Measurements from ENCODE around the gene TTLL11. TPM values are rescaled to one million over a fixed set of nuclear protein-coding genes. Genes with fewer than 3 reads are reported as not detected.
A peak's percentile ranks its signal among the peaks of the same experiment; 100 is the strongest.

TTLL11 gene
- total and polyA plus RNA-seq, 4 donors: 1.4 to 4.5 (median 3.6) TPM

- no peaks in the 10 kb centered on the region for H3K9me3 ChIP-seq (ENCODE audit: control insufficient read depth in 4 of 4, low read length in 3 of 4)
- H3K4me1 ChIP-seq (ENCODE audit: control insufficient read depth in 4 of 4, insufficient read depth in 4 of 4, low read length in 3 of 4): peaks cover 2 to 13% (median 6%) of the 10 kb centered on the region in 4 donors
- H3K4me3 ChIP-seq (ENCODE audit: low read depth in 1 of 3, low read length in 3 of 3): no peak overlapping the region
- H3K27me3 ChIP-seq (ENCODE audit: control insufficient read depth in 4 of 4, insufficient read depth in 4 of 4, low read length in 3 of 4): no peaks in the 10 kb centered on the region
- no peak for TF ChIP-seq ZBTB33 (IDR thresholded peaks at IDR 0.05)
- no peak for TF ChIP-seq HNF4G (IDR thresholded peaks at IDR 0.05)
- TF ChIP-seq NR2F2 (IDR thresholded peaks at IDR 0.05): no peak
- no peak for TF ChIP-seq FOXA1 (IDR thresholded peaks at IDR 0.05)
- TF ChIP-seq HNF4A (conservative IDR thresholded peaks at IDR 0.05): no peak
- TF ChIP-seq REST (IDR thresholded peaks at IDR 0.05): no peak
- no peak for TF ChIP-seq ATF3 (IDR thresholded peaks at IDR 0.05)
- no peak for TF ChIP-seq RXRA (IDR thresholded peaks at IDR 0.05)
- no peak for TF ChIP-seq EGR1 (IDR thresholded peaks at IDR 0.05; ENCODE audit: low read depth in 2 of 2)
- no peak for TF ChIP-seq TAF1 (conservative IDR thresholded peaks at IDR 0.05)
- no peak for TF ChIP-seq JUND (IDR thresholded peaks at IDR 0.05)
- no peak for TF ChIP-seq SP1 (IDR thresholded peaks at IDR 0.05)
- TF ChIP-seq FOXA2 (IDR thresholded peaks at IDR 0.05): no peak
- no peak overlapping the region for H3K9ac ChIP-seq (ENCODE audit: low read depth in 1 of 2, low read length in 2 of 2)
- H3K27ac ChIP-seq (ENCODE audit: low read depth in 1 of 2, low read length in 2 of 2): no peak overlapping the region
- no peaks in the 10 kb centered on the region for H3K36me3 ChIP-seq (ENCODE audit: control insufficient read depth in 4 of 4, insufficient read depth in 3 of 4, low read depth in 1 of 4, low read length in 3 of 4)
- no peak for DNase-seq (ENCODE audit: low spot score)
- WGBS: 89% methylated on average over 1 of the region's 1 CpG
Measured at GRCh38 chr9:121976751-121977150, 116.4 kb downstream of the TTLL11 start.

- no peaks in the 10 kb centered on the region for H3K27me3 ChIP-seq (ENCODE audit: control insufficient read depth in 4 of 4, insufficient read depth in 4 of 4, low read length in 3 of 4)
- H3K4me3 ChIP-seq (ENCODE audit: low read depth in 1 of 3, low read length in 3 of 3): peak overlapping the region in 2 of 3 donors; percentile 4 to 19
- H3K27ac ChIP-seq (ENCODE audit: low read depth in 1 of 2, low read length in 2 of 2): peak overlapping the region; percentile 58 to 77
- DNase-seq (ENCODE audit: low spot score): no peak
- no peaks in the 10 kb centered on the region for H3K9me3 ChIP-seq (ENCODE audit: control insufficient read depth in 4 of 4, low read length in 3 of 4)
- peak overlapping the region in 1 of 2 donors; percentile 54 for H3K9ac ChIP-seq (ENCODE audit: low read depth in 1 of 2, low read length in 2 of 2)
- H3K4me1 ChIP-seq (ENCODE audit: control insufficient read depth in 4 of 4, insufficient read depth in 4 of 4, low read length in 3 of 4): peaks cover 2 to 10% (median 5%) of the 10 kb centered on the region in 4 donors
- no peaks in the 10 kb centered on the region for H3K36me3 ChIP-seq (ENCODE audit: control insufficient read depth in 4 of 4, insufficient read depth in 3 of 4, low read depth in 1 of 4, low read length in 3 of 4)
- WGBS: 45% methylated on average over 6 of the region's 6 CpGs
- TF ChIP-seq FOXA2 (IDR thresholded peaks at IDR 0.05) (no peak), JUND (IDR thresholded peaks at IDR 0.05) (peak; percentile 23 to 33), MAX (IDR thresholded peaks at IDR 0.05) (no peak), ATF3 (IDR thresholded peaks at IDR 0.05) (no peak), TAF1 (conservative IDR thresholded peaks at IDR 0.05) (no peak), SP1 (IDR thresholded peaks at IDR 0.05) (peak; percentile 75), CTCF (IDR thresholded peaks at IDR 0.05; ENCODE audit: low read depth, low read length, missing input control) (no peak), GABPA (IDR thresholded peaks at IDR 0.05 in 1 of 2, conservative IDR thresholded peaks at IDR 0.05 in 1 of 2) (no peak), HNF4A (conservative IDR thresholded peaks at IDR 0.05) (peak; percentile 45 to 47), ZBTB33 (IDR thresholded peaks at IDR 0.05) (no peak), YY1 (IDR thresholded peaks at IDR 0.05) (peak; percentile 55), EGR1 (IDR thresholded peaks at IDR 0.05; ENCODE audit: low read depth in 2 of 2) (no peak), NR2F2 (IDR thresholded peaks at IDR 0.05) (no peak), RXRA (IDR thresholded peaks at IDR 0.05) (peak; percentile 27 to 33), RAD21 (IDR thresholded peaks at IDR 0.05) (peak; percentile 20 to 23), FOXA1 (IDR thresholded peaks at IDR 0.05) (no peak), HNF4G (IDR thresholded peaks at IDR 0.05) (no peak)
Measured at GRCh38 chr9:121975801-121976277, 117.3 kb downstream of the TTLL11 start.
